SK-N-SH (cell line): ENCODE results near the gene PNKP. TPM values are rescaled to one million over a fixed set of nuclear protein-coding genes. Genes with fewer than 3 reads are reported as not detected.

Experiments
- NRF1 ChIP-seq: IDR thresholded peaks from 2 replicates; pipeline ENCODE4 v1.6.1; 2012; ENCODE audit warnings: low read depth, mild to moderate bottlenecking, low read length
- PBX3 ChIP-seq: IDR thresholded peaks from 2 replicates; pipeline ENCODE4; 2012
- POLR2AphosphoS5 ChIP-seq: IDR thresholded peaks from 2 replicates; pipeline ENCODE4 v1.6.1; 2012; ENCODE audit warnings: low read depth, low read length
- RAD21 ChIP-seq: IDR thresholded peaks from 2 replicates; pipeline ENCODE4 v1.6.1; 2012; ENCODE audit warnings: mild to moderate bottlenecking, low read length
- REST ChIP-seq: IDR thresholded peaks from 2 replicates; pipeline ENCODE4 v1.6.1; 2012; ENCODE audit warnings: mild to moderate bottlenecking, low read depth, low read length, moderate library complexity
- RFX5 ChIP-seq: IDR thresholded peaks from 2 replicates; pipeline ENCODE4 v1.6.1; 2012; ENCODE audit warnings: mild to moderate bottlenecking, improper control_type of control experiment, low read length
- TAF1 ChIP-seq: IDR thresholded peaks from 2 replicates; pipeline ENCODE4 v1.6.1; 2012; ENCODE audit warnings: low read depth, mild to moderate bottlenecking, low read length, moderate library complexity, borderline replicate concordance
- USF2 ChIP-seq: fragments of 150-350 bp; IDR thresholded peaks from 2 replicates; pipeline ENCODE4 v1.6.1; 2017; ENCODE audit warnings: antibody characterized with exemption, low read length, low read depth, borderline replicate concordance
- YY1 ChIP-seq: IDR thresholded peaks from 2 replicates; pipeline ENCODE4 v1.4.0; 2012; ENCODE audit warnings: low read depth, mild to moderate bottlenecking
- polyA plus RNA-seq, 3 experiments: library from polyadenylated mRNA; depleted of rRNA; stranded (reverse); fragments of >200 nt; gene quantifications; 2 replicates each; pipeline ENCODE4 v1.2.3, GENCODE V29; 2012
- TF ChIP-seq, protein P1 (sequence below): IDR thresholded peaks from 2 replicates; pipeline ENCODE4 v1.4.0; 2012; ENCODE audit warnings: low read depth, borderline replicate concordance

PNKP gene
- polyA plus RNA-seq, 1 of the 3 experiments (the other 2 are of a cell fraction), result 52.0 TPM

- TF ChIP-seq YY1 (no peak), RFX5 (peak; percentile 55; the same call in 1 of the 2 replicates), TAF1 (no peak), NRF1 (no peak), RAD21 (no peak), REST (0 out of 2 replicates have a peak, but pooled peaks have one; percentile 4), POLR2AphosphoS5 (no peak), USF2 (no peak), PBX3 (no peak)
- TF ChIP-seq, protein P1, sequence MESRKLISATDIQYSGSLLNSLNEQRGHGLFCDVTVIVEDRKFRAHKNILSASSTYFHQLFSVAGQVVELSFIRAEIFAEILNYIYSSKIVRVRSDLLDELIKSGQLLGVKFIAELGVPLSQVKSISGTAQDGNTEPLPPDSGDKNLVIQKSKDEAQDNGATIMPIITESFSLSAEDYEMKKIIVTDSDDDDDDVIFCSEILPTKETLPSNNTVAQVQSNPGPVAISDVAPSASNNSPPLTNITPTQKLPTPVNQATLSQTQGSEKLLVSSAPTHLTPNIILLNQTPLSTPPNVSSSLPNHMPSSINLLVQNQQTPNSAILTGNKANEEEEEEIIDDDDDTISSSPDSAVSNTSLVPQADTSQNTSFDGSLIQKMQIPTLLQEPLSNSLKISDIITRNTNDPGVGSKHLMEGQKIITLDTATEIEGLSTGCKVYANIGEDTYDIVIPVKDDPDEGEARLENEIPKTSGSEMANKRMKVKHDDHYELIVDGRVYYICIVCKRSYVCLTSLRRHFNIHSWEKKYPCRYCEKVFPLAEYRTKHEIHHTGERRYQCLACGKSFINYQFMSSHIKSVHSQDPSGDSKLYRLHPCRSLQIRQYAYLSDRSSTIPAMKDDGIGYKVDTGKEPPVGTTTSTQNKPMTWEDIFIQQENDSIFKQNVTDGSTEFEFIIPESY, result no peak
- TF ChIP-seq, all 33 proteins: peak for 3
Observed at GRCh38 chr19:49877879-49878743, 10.7 kb upstream of the PNKP start (continued).
